ENCODE data around the gene PPP1CC.
A peak's percentile ranks its signal among the peaks of the same experiment; 100 is the strongest.

PPP1CC gene

GRCh38 chr12:110742718-110743570 lies at the start of gene PPP1CC:
TSS of gene PPP1CC (minus strand) at chr12:110742891. CDS start at chr12:110742707, 184 bp downstream.
- TF ChIP-seq GATA2 (IDR thresholded peaks at IDR 0.05; ENCODE audit: low read depth, low read length), result peak; percentile 70
- TF ChIP-seq GATA3 (IDR thresholded peaks at IDR 0.05; ENCODE audit: low read depth, low read length), result no peak

GRCh38 chr12:110791589-110791988 lies 48.9 kb upstream of the PPP1CC start:
- TF ChIP-seq GATA3 (IDR thresholded peaks at IDR 0.05; ENCODE audit: low read depth, low read length), result no peak
- TF ChIP-seq GATA2 (IDR thresholded peaks at IDR 0.05; ENCODE audit: low read depth, low read length), result no peak

GRCh38 chr12:110790301-110790700 lies 47.6 kb upstream of the PPP1CC start:
- TF ChIP-seq GATA2 (IDR thresholded peaks at IDR 0.05; ENCODE audit: low read depth, low read length) (no peak), GATA3 (IDR thresholded peaks at IDR 0.05; ENCODE audit: low read depth, low read length) (no peak)

GRCh38 chr12:110786012-110786411 lies 43.3 kb upstream of the PPP1CC start:
- TF ChIP-seq GATA3 (IDR thresholded peaks at IDR 0.05; ENCODE audit: low read depth, low read length), result no peak
- TF ChIP-seq GATA2 (IDR thresholded peaks at IDR 0.05; ENCODE audit: low read depth, low read length), result no peak

- no peak for TF ChIP-seq GATA2 (IDR thresholded peaks at IDR 0.05; ENCODE audit: low read depth, low read length)
- TF ChIP-seq GATA3 (IDR thresholded peaks at IDR 0.05; ENCODE audit: low read depth, low read length), result no peak
These were observed 42.5 kb upstream of the PPP1CC start for GRCh38 chr12:110785240-110785639.

- no peak for TF ChIP-seq GATA3 (IDR thresholded peaks at IDR 0.05; ENCODE audit: low read depth, low read length)
- TF ChIP-seq GATA2 (IDR thresholded peaks at IDR 0.05; ENCODE audit: low read depth, low read length), result no peak
These were observed 40.2 kb upstream of the PPP1CC start for GRCh38 chr12:110782922-110783321.

- TF ChIP-seq GATA3 (IDR thresholded peaks at IDR 0.05; ENCODE audit: low read depth, low read length) (no peak), GATA2 (IDR thresholded peaks at IDR 0.05; ENCODE audit: low read depth, low read length) (no peak)
These were observed 39.4 kb upstream of the PPP1CC start for GRCh38 chr12:110782094-110782493.

- TF ChIP-seq GATA3 (IDR thresholded peaks at IDR 0.05; ENCODE audit: low read depth, low read length), result no peak
- TF ChIP-seq GATA2 (IDR thresholded peaks at IDR 0.05; ENCODE audit: low read depth, low read length), result no peak
These were observed 37.8 kb upstream of the PPP1CC start for GRCh38 chr12:110780448-110780847.

GRCh38 chr12:110778833-110779577 lies 36.3 kb upstream of the PPP1CC start:
- no peak for TF ChIP-seq GATA3 (IDR thresholded peaks at IDR 0.05; ENCODE audit: low read depth, low read length)
- no peak for TF ChIP-seq GATA2 (IDR thresholded peaks at IDR 0.05; ENCODE audit: low read depth, low read length)

GRCh38 chr12:110776410-110776809 lies 33.7 kb upstream of the PPP1CC start:
- no peak for TF ChIP-seq GATA3 (IDR thresholded peaks at IDR 0.05; ENCODE audit: low read depth, low read length)
- TF ChIP-seq GATA2 (IDR thresholded peaks at IDR 0.05; ENCODE audit: low read depth, low read length), result no peak

GRCh38 chr12:110775997-110776396 lies 33.3 kb upstream of the PPP1CC start:
- TF ChIP-seq GATA2 (IDR thresholded peaks at IDR 0.05; ENCODE audit: low read depth, low read length) (no peak), GATA3 (IDR thresholded peaks at IDR 0.05; ENCODE audit: low read depth, low read length) (no peak)

GRCh38 chr12:110774824-110775223 lies 32.1 kb upstream of the PPP1CC start:
- TF ChIP-seq GATA3 (IDR thresholded peaks at IDR 0.05; ENCODE audit: low read depth, low read length) (no peak), GATA2 (IDR thresholded peaks at IDR 0.05; ENCODE audit: low read depth, low read length) (no peak)

- TF ChIP-seq GATA3 (IDR thresholded peaks at IDR 0.05; ENCODE audit: low read depth, low read length) (no peak), GATA2 (IDR thresholded peaks at IDR 0.05; ENCODE audit: low read depth, low read length) (no peak)
These were observed 26.3 kb upstream of the PPP1CC start for GRCh38 chr12:110768960-110769359.

GRCh38 chr12:110767863-110768262 lies 25.2 kb upstream of the PPP1CC start:
- TF ChIP-seq GATA2 (IDR thresholded peaks at IDR 0.05; ENCODE audit: low read depth, low read length) (no peak), GATA3 (IDR thresholded peaks at IDR 0.05; ENCODE audit: low read depth, low read length) (no peak)

Measured in SH-SY5Y (cell line).